ENCODE results near the gene PIGS. TPM values are rescaled to one million over a fixed set of nuclear protein-coding genes. Genes with fewer than 3 reads are reported as not detected.

PIGS gene
- total and polyA plus RNA-seq, 2 donors (not counting 1 experiment from before 2014, with no cell fraction given): 44.1 to 55.1 TPM

DNA sequence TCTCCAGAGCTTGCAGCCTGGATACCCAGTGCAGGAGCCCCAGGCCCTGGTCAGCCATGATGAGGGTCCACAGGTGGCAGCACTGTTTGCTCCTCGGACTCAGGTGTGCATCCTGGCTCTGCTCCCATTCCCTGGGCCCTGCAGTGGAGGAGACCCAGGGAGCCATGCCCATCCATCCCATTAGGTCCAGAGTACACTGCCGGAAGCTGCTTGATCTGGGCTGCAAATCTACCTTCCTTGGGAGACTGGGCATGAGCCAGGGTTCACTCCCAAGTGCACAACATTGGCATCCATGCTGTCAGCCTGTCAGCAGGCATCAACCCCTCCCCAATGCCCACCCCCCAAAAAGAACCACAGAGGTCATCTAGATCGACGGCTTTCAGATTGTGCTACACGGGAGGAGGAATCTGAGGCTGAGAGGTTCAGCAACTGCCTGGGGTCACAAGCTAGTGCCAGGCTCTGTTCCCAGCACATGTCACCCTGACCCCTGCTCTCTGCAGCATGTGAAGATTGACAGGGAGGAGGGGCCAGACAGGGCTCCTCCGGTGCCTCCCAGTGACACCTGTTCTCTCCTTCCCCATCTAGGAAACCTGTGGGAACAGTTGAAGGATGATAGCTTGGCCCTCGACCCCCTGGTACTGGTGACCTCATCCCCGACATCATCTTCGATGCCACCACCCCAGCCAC, 34.6 kb downstream of the PIGS start:
- intact Hi-C loops (cut with micrococcal nuclease): no loop called here
- POLR2A ChIA-PET: no interaction called here
- no peak for ATAC-seq (ENCODE audit: low read depth)

More for the DNA sequence above, 34.6 kb downstream of the PIGS start:
- H3K27me3 ChIP-seq (replicated peaks in 1 of 4; ENCODE audit: control extremely low read depth in 1 of 4, control insufficient read depth in 3 of 4, insufficient read depth in 4 of 4, low read length in 3 of 4): no peaks in the 10 kb centered on the region
- no peak for DNase-seq
- H3K9ac ChIP-seq (ENCODE audit: low read length): no peak overlapping the region
- CTCF ChIA-PET: interaction anchor here (0.7 to 1.5 kb wide), 3 partner anchors 14 to 76 kb away, joined by 3 to 4 read pairs (median 3); no protein-coding TSS in a partner anchor
- H3K27me3 Mint-ChIP-seq: no peaks in the 10 kb centered on the region
- no peak overlapping the region for H2AFZ ChIP-seq (ENCODE audit: insufficient read depth, low read depth, low read length, poor library complexity, severe bottlenecking)
- no peaks in the 10 kb centered on the region for H3K4me1 Mint-ChIP-seq
- H4K20me1 ChIP-seq (ENCODE audit: control insufficient read depth, insufficient read depth, low read length, poor library complexity, severe bottlenecking): no peaks in the 10 kb centered on the region
- H3K4me3 ChIP-seq (ENCODE audit: control extremely low read depth in 1 of 5, extremely low read depth in 1 of 5, insufficient read depth in 1 of 5, low read depth in 2 of 5, low read length in 4 of 5): no peak overlapping the region
- no peaks in the 10 kb centered on the region for H3K79me2 ChIP-seq (ENCODE audit: control insufficient read depth, insufficient read depth, low read length)
- H3K9me3 Mint-ChIP-seq (ENCODE audit: insufficient read depth): no peaks in the 10 kb centered on the region
- 75% methylated on average over 9 of the region's 9 CpGs for WGBS (ENCODE audit: insufficient coverage)
- H3K27ac Mint-ChIP-seq: no peak overlapping the region
- no peak overlapping the region for H3K27ac ChIP-seq (ENCODE audit: low read length in 2 of 2)
- no peak for TF ChIP-seq EZH2 (IDR thresholded peaks at IDR 0.05; ENCODE audit: borderline replicate concordance, insufficient read depth, low read depth, low read length, poor library complexity, severe bottlenecking)
- TF ChIP-seq, protein P1, sequence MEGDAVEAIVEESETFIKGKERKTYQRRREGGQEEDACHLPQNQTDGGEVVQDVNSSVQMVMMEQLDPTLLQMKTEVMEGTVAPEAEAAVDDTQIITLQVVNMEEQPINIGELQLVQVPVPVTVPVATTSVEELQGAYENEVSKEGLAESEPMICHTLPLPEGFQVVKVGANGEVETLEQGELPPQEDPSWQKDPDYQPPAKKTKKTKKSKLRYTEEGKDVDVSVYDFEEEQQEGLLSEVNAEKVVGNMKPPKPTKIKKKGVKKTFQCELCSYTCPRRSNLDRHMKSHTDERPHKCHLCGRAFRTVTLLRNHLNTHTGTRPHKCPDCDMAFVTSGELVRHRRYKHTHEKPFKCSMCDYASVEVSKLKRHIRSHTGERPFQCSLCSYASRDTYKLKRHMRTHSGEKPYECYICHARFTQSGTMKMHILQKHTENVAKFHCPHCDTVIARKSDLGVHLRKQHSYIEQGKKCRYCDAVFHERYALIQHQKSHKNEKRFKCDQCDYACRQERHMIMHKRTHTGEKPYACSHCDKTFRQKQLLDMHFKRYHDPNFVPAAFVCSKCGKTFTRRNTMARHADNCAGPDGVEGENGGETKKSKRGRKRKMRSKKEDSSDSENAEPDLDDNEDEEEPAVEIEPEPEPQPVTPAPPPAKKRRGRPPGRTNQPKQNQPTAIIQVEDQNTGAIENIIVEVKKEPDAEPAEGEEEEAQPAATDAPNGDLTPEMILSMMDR (IDR thresholded peaks at IDR 0.05): no peak
- no peaks in the 10 kb centered on the region for H3K36me3 ChIP-seq (replicated peaks in 1 of 2; ENCODE audit: control extremely low read depth in 1 of 2, control insufficient read depth in 1 of 2, extremely low read depth in 1 of 2, insufficient read depth in 2 of 2, low read length in 1 of 2)
- no peak overlapping the region for H3K4me3 Mint-ChIP-seq
- H3K4me1 ChIP-seq (ENCODE audit: control insufficient read depth in 2 of 2, insufficient read depth in 2 of 2, low read length in 2 of 2): no peaks in the 10 kb centered on the region
- no peak overlapping the region for H3K4me2 ChIP-seq (replicated peaks; ENCODE audit: low read depth, low read length, poor library complexity, severe bottlenecking)
- H3K9me3 ChIP-seq (ENCODE audit: control extremely low read depth in 1 of 3, control insufficient read depth in 2 of 3, insufficient read depth in 1 of 3, low read length in 2 of 3): no peaks in the 10 kb centered on the region
